Measurements from ENCODE around the gene ERCC6L2.

GRCh38 chr9:95880021-95880690, 4.7 kb downstream of the ERCC6L2 start:
- TF ChIP-seq PATZ1 (CRISPR knock-in tag; IDR thresholded peaks at IDR 0.05; ENCODE audit: borderline replicate concordance) (no peak), ARNTL (CRISPR knock-in tag; IDR thresholded peaks at IDR 0.05; ENCODE audit: borderline replicate concordance, low read depth) (no peak), CREB5 (CRISPR knock-in tag; IDR thresholded peaks at IDR 0.05; ENCODE audit: low read depth) (no peak), ZNF70 (CRISPR knock-in tag; IDR thresholded peaks at IDR 0.05) (no peak), ZFP3 (CRISPR knock-in tag; IDR thresholded peaks at IDR 0.05) (no peak), RARB (CRISPR knock-in tag; IDR thresholded peaks at IDR 0.05) (no peak), ISL1 (CRISPR knock-in tag; IDR thresholded peaks at IDR 0.05) (no peak), TCF4 (CRISPR knock-in tag; IDR thresholded peaks at IDR 0.05; ENCODE audit: borderline replicate concordance) (no peak)
